HG02870 (cell line): ENCODE measurements around the gene TNC.

Experiments used
- ATAC-seq: cut with Tn5 transposase; IDR thresholded peaks from one replicate; pipeline ENCODE4 v1.9.1; 2021; ENCODE audit warnings: mild to moderate bottlenecking, moderate library complexity; ENCODE audit not compliant: unreplicated experiment

Gene TNC

DNA sequence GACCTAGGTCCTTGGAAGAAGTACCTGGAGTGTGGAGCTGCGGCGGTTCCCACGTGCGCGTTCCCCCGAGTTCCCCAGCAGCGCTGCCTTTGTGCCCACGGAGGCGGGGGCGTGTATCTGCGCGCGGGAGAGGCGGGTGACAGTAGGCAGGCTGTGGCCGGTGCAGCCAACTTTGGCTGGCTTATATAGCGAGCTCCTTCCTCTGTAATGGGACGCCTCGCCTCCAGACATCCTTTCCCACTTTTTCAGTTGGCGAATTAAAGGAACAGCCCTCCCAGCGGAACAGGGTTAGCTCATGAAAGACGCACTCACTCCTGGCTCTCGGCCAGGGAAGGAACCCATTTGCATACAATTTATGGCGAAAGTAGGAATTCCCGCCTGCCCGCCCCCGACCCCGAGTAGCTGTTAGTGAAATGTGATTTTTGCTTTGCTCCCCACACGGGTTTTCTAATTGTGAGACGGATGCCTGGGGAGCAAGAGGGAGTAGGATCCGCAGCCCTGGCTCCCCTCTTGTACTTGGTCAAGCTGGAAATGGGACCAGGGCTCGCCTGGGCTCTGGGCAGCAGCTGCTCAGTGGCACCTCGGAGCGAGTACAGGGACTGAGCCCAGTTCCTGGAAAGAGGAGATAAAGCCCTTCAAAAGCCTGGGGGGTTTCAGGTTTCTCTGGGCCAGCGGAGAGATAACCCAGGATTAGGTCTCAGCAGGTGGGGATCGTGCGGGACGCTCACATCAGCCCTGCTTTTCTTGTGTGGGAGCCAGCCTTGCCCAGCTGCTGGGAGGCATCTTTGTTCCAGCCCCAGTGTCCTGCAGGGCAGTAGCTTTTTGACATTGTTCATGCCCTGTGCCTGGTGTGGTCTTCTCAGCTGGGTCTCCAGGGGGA lies at the start of gene TNC:
TNC (minus strand) TSS at position 159 of the 880 bp plus-strand sequence. CDS start 27,139 bp downstream, outside the sequence.
- ATAC-seq = no peak

- no peak for ATAC-seq
Observed at GRCh38 chr9:115167175-115167574, 49.2 kb upstream of the TNC start.

GRCh38 chr9:115165233-115165632 lies 47.3 kb upstream of the TNC start:
- no peak for ATAC-seq

DNA sequence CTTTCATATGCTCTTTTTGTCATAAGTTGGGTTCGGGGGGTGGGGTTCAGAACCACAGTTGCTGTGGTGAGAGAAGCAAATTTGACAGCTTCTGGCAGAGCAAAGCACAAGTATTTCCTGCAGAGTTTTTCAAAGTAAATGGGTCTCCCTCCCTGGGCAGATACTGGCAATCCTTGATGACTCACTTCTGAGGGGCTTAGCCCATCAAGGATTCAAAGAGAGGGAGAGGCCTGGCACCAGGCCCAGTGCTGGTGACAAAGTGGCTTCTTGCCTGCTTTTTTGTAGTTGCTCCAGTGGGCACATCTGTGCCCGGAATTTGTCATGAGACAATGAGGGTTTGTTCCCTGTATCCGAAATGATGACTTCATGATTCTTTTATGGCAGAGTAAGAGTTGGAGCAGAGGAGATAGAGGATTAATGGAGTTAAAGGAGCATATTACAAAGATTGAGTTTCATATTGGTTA lies 46.6 kb upstream of the TNC start:
- no peak for ATAC-seq

DNA sequence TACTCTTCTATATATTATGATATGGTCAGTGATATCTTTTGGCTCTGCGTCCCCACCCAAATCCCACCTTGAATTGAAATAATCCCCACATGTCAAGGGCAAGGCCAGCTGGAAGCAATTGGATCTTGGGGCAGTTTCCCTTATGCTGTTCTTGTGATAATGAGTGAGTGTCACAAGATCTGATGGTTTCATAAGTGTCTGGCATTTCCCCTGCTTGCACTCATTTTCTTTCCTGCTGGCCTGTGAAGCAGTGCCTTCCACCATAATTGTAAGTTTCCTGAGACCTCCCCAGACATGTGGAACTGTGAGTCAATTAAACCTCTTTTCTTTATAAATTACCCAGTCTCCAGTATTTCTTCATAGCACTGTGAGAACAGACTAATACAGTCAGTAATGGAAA lies 45.0 kb upstream of the TNC start:
- no peak for ATAC-seq

GRCh38 chr9:115161446-115161845 lies 43.5 kb upstream of the TNC start:
- ATAC-seq = no peak

- no peak for ATAC-seq
Observed at GRCh38 chr9:115158661-115159481, 40.9 kb upstream of the TNC start.

- ATAC-seq = no peak
Observed at GRCh38 chr9:115157245-115157674, 39.3 kb upstream of the TNC start.

DNA sequence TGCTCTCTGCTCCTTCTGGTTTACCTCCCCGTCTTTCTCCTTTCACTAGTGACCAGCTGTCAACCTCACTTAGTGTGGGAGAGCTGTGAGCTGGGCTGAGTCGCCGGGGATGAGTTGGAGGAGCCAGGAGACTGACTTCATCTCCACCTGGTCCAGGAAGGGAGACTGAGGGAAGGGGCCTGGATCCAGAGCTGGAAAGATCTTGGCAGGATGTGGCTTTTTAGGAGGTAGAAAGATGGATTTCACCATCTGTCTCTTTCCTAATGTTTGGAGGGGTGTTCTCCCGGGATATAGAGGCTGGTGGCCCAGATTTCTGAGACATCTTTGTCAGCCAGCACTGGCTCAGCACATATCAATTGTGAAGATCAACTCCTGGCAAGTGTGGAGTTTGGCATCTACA lies 37.1 kb upstream of the TNC start:
- no peak for ATAC-seq

DNA sequence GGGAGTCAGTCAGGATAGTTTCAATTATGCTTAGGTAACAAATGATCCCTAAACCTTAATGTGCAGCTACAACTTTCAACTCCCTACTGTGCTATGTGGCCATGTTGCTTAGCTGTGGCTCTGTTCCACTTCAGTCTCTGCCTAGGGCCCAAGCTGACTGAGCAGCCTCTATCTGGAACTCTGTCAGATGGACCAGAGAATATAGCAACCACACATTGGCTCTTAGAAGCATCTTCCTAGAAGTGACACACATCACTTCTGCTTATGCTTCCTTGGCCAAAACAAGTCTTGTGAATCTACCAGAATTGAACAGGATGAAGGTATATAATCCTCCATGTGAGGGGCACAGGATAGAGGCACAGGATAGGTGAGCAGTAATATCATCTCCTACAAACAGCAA lies 36.7 kb upstream of the TNC start:
- ATAC-seq = no peak

DNA sequence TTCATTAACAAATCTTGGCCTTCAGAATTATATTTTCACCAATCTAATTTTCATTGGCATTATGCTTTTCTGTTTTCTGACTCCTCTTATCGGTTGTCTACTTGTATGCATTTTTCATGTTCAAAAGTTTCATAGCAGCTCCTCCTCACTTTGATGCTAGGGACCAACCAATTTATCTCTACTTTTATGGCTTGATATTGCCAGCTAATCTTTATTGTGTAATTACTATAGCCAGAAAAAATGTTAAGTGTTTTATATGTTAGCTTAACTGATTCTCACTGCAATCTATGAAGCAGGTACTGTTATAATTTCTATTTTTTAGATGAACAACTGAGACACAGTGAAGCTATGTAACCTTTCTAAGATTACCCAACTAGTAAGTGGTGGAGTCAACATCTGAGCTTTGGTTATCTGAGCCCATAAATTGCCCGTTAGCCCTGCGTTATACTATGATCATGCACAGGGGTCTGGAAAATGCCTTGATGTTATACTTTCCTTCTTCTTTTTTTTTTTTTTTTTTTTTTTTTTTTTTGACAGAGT lies 34.4 kb upstream of the TNC start:
- ATAC-seq = no peak

- no peak for ATAC-seq
Observed at GRCh38 chr9:115148721-115149120, 30.8 kb upstream of the TNC start.

- ATAC-seq = no peak
Observed at GRCh38 chr9:115146581-115147021, 28.6 kb upstream of the TNC start.

DNA sequence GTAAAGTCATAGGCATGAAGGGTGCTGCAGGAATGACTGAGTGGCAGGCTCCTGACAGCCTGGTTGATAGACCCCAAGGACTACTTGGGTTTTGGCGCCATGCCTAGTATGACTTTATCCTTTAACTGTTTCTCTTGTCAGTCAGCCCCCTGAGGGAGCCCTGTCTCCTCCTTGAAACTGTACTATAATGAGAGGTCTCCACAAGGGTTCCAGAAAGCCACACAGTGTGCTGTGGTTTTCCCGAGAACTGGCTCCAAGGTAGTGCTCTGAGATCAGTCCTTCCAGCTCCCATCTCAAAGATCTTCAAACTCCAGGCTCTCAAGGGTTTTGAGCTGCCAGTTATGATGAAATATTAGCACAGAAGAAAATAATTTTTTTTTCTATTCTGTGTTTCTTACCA lies 26.7 kb upstream of the TNC start:
- no peak for ATAC-seq

DNA sequence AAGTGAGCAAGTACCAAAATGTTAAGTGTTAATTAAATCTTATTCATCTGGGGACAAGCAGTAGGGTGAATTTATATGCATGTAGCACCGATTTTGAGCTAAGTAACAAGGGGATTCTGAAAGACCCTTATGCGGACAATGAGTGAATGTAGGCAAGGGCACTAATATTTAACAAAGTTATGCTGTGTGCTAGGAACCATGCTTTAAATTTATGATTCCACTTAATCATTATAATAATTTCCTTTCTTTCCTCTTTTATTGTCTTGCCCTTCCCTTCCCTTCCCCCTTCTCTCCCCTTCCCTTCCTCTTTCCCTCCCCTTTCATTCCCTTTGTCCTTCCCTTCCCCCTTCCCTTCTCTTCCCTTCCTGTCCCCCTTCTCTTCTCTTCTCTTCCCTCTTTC lies 25.7 kb upstream of the TNC start:
- no peak for ATAC-seq

- no peak for ATAC-seq
Observed at GRCh38 chr9:115142517-115143270, 24.7 kb upstream of the TNC start.

GRCh38 chr9:115142090-115142489 lies 24.1 kb upstream of the TNC start:
- no peak for ATAC-seq

DNA sequence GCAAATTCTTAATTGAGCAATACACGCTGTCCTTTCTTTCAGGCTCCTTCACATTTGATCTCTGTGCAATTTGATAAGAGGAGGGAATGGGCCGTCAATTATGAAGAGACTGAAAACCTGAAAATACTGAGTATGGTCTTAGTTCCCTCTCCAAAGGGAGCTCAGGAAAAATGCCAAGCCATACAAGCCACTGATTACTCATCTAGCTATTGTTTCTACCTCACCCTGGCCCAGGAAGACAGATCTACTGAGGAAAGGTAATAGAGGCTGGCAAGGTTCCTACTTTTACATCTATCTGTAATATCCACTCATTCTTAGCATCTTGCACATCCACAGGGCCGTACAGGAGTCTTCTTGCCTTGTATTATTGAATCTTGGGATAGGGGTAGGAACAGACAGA lies 23.7 kb upstream of the TNC start:
- ATAC-seq = no peak

DNA sequence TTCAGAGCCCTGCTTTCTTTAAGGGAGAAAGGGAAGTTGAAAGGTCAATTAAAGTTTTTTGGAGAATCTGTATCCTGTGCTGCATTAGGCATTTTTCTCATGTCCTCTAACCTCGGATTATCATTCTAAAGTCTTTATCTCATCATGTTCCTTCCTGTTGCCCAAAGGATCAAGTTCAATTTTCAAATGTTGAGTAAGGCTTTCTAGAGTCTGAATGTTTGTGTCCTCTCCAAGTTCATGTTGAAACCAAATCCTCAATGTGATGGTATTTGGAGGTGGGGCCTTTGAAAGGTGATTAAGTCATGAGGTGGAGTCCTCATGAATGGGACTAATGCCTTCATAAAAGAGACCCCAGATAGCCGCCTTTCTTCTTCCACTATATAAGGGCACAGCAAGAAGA lies 20.2 kb upstream of the TNC start:
- no peak for ATAC-seq

DNA sequence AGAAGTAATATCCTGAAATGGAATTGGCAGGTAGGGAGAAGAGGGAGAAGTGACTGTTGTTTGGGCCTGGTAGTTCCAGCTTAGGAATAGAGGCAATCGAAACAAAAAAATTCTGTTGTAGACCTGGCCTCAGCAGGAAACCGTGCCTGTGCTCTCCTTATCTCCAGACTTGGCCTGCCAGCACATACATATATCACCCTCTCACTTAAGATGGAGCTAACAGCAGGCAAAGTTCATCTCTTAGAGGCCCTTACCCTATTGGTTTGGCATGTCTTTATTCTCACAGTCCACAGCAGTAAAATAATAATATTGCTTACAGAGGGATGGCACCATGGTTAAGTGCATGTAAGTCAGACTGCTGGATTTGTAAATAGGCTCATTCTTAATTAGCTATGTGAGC lies 19.6 kb upstream of the TNC start:
- ATAC-seq = no peak
